Epithelial cell of proximal tubule (primary cell): ENCODE data around the gene KCNK17. TPM values are rescaled to one million over a fixed set of nuclear protein-coding genes. Genes with fewer than 3 reads are reported as not detected.

ENCODE experiments used
- DNase-seq: peaks from one replicate; pipeline ENCODE4 v3.0.0-alpha.2; 2011; ENCODE audit warnings: low read depth
- H3K4me3 ChIP-seq: 2 replicates; pipeline ENCODE4 v1.5.1; 2011; ENCODE audit warnings: low read depth, mild to moderate bottlenecking, low read length
- total RNA-seq: library from RNA; depleted of rRNA; stranded (reverse); fragments of >200 nt; gene quantifications from 2 replicates; pipeline ENCODE4 v1.2.3, GENCODE V29; 2015
- TF ChIP-seq, protein P1 (sequence below): conservative IDR thresholded peaks from 2 replicates; pipeline ENCODE4 v1.5.1; 2012; ENCODE audit warnings: low read depth, mild to moderate bottlenecking, low read length

KCNK17 gene, protein sequence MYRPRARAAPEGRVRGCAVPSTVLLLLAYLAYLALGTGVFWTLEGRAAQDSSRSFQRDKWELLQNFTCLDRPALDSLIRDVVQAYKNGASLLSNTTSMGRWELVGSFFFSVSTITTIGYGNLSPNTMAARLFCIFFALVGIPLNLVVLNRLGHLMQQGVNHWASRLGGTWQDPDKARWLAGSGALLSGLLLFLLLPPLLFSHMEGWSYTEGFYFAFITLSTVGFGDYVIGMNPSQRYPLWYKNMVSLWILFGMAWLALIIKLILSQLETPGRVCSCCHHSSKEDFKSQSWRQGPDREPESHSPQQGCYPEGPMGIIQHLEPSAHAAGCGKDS
- total RNA-seq, result not detected in 2 replicates

DNA sequence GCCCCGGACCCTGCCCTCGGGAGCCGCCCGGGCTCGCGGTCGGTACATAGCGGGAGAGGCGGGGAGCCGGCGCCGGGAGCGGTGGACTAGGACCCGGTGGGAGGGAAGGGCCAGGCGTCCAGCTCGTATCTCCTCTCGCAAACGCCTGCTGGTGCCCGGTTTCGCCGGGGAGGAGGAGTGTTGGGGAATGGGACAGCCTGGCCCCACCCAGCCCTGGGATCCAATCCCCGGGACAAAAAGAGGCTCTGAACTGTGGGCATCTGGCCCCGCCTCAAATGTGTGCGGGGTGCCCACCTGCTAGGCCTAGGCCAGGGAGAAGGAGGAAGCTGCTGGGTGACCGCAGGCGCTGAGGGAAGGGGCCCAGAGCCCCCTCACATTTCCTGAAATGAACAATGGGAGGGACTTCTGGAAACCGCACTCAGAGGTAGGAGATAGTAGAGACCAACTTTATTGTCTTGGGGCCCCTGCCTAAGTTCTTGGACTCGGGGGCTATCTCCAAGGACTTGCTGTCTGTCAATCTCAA is at the start of gene KCNK17:
Gene KCNK17 (minus strand): TSS at position 147 of the 523 bp plus-strand sequence. CDS start 99 bp downstream, at position 48.
- DNase-seq, result no peak
- TF ChIP-seq, protein P1, sequence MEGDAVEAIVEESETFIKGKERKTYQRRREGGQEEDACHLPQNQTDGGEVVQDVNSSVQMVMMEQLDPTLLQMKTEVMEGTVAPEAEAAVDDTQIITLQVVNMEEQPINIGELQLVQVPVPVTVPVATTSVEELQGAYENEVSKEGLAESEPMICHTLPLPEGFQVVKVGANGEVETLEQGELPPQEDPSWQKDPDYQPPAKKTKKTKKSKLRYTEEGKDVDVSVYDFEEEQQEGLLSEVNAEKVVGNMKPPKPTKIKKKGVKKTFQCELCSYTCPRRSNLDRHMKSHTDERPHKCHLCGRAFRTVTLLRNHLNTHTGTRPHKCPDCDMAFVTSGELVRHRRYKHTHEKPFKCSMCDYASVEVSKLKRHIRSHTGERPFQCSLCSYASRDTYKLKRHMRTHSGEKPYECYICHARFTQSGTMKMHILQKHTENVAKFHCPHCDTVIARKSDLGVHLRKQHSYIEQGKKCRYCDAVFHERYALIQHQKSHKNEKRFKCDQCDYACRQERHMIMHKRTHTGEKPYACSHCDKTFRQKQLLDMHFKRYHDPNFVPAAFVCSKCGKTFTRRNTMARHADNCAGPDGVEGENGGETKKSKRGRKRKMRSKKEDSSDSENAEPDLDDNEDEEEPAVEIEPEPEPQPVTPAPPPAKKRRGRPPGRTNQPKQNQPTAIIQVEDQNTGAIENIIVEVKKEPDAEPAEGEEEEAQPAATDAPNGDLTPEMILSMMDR, result no peak
- no peak within 1 kb of the TSS for H3K4me3 ChIP-seq

DNA sequence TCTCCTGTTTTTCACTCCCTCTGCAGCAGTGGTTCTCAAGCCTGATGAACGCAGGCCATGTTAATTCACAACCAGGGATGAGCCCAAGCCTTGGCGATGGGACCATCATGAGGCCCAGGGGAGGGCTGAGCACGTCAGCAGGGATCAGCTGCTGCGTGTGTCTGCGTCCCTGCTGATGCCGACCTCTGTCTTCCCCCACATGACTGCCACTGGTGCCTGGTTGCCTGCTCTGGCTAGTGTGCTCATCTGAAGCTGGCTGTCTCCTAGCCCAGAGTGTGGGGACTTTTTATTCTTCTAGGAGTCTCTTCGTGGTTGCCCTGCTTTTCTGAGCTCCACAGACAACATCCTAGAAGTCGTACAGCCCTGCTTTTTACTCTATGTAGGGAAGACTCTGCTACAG is 49.1 kb upstream of the KCNK17 start:
- H3K4me3 ChIP-seq, result no peak overlapping the region
- TF ChIP-seq, protein P1, result no peak
- DNase-seq, result no peak

DNA sequence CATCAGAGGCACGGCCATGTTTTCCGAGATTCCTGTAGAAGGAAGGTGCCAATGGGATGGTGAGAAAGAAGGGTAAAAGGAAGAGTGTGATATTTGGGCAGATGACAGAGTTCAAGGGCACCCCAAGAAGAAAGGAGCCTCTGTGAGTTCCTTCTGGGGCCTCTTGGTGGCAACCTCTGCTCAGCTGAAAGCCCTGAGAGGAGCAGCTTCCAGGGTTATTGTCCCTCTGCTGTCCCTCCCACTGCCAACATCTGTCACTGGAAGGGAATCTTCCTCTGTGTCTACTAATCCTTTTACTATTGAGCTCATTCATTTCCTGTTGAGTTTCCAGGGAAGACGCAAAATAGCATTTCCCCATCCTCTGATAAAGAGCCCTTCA is 48.3 kb upstream of the KCNK17 start:
- no peak for DNase-seq
- TF ChIP-seq, protein P1, result no peak
- no peak overlapping the region for H3K4me3 ChIP-seq

DNA sequence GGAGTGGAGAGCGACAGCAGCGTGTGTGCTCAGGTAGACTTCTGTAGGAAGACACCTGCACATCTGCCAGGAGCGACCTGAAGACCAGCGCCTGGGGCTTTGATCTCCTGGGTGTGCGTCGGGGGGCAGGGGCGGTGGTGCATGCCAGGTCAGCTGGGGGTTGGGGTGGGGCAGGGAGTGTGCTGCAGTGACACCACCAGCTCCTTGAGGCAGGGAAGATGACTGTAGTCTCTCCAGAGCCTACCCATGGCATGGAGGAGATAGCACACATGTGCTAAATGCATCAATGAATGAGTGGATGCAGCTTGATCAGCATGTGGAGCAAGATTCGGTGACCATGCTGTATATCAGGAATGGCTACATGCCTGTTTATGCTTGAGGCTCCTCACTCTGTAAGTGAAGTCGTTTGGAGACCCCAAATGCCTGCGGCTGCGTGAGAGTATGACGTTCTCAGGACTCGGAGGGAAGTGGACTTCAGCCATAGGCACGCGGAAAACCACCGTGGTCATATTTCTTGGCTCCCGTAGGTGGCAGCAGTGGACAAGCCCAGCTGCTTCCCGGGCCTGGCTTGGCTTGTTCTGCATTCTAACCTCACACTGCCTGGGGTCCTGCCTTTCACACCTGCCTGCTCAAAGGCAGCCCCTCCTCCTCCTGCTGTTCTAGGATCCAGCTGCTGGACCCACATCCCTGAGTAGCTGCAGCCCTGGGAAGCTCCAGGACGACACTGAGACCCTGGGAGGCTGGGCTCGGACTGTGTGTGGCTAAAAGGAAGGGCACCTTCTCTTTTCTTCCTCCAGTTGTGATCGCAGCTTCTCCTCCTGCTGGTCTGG is 47.7 kb upstream of the KCNK17 start:
- no peak for DNase-seq
- TF ChIP-seq, protein P1, result peak; percentile 80
- no peak overlapping the region for H3K4me3 ChIP-seq

- TF ChIP-seq, protein P1, result no peak
- H3K4me3 ChIP-seq, result no peak overlapping the region
- DNase-seq, result no peak
These were observed 46.2 kb upstream of the KCNK17 start for GRCh38 chr6:39360378-39360777.

DNA sequence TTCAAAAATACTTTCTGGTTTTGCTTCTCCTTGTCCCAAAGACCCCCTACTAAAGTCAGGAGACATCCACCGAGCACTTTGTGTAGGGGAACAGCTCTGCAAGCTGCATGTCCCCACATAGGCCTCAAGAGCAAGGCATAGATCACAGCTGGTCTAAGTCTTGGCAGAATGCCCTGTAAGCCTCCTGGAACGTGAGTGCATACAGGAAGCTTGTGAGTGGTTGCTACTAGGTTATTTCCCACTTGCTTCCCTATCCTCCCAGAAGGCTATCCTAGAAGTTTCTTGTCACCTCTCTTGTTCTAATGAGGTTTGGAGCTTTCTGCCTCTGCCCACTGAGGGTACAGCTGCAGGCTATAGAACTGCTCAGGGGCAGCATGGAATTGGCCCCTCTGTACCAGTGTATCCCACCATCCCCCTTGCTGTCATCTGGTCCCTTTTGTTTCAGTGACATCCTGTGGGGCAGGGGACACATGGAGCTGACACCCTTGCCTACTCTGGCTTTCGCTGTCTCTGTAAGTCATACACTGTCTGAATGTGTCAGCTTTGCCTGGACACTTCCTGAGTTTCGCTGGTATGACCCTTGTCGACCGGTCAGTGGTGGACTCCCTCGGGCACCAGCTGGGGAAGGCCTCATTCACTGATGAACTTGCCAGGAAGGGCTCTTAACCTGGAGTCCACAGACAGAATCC is 43.9 kb upstream of the KCNK17 start:
- DNase-seq, result peak; percentile 29
- H3K4me3 ChIP-seq, result no peak overlapping the region
- TF ChIP-seq, protein P1, result no peak
